C4-2B (cell line): ENCODE results near the gene GIMAP6.
"Not testable (repeated sequence)": the region's sequence is repeated elsewhere in the genome, so short reads cannot be mapped to it uniquely, and the experiment has no call there.

ENCODE experiments used
- H3K27ac ChIP-seq: fragments of 450-650 bp; 2 replicates; pipeline ENCODE4 v1.5.1; 2017
- ZFX ChIP-seq: fragments of 450-650 bp; IDR thresholded peaks from 2 replicates; pipeline ENCODE4 v1.6.1; 2017
- TF ChIP-seq, protein P1 (sequence below): fragments of 450-650 bp; conservative IDR thresholded peaks from 2 replicates; pipeline ENCODE4 v1.5.1; 2017; ENCODE audit warnings: mild to moderate bottlenecking

Gene GIMAP6

DNA sequence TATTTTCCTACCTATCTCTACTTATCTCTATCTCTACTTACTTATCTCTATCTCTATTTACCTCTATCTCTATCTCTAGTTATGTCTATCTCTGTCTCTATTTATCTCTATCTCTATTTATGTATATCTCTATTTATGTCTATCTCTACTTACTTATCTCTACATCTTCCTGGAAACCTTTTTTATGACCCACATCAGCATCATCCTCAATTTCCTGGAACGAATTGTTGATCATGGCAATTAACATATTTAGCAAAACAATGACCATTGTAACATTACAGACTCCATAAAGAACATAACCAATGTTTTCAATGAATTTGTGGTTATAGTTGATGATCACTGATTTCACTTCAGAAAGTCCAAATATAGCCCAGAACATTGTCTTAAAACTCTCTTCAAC lies 18.3 kb downstream of the GIMAP6 start:
- TF ChIP-seq ZFX = no peak
- TF ChIP-seq, protein P1, sequence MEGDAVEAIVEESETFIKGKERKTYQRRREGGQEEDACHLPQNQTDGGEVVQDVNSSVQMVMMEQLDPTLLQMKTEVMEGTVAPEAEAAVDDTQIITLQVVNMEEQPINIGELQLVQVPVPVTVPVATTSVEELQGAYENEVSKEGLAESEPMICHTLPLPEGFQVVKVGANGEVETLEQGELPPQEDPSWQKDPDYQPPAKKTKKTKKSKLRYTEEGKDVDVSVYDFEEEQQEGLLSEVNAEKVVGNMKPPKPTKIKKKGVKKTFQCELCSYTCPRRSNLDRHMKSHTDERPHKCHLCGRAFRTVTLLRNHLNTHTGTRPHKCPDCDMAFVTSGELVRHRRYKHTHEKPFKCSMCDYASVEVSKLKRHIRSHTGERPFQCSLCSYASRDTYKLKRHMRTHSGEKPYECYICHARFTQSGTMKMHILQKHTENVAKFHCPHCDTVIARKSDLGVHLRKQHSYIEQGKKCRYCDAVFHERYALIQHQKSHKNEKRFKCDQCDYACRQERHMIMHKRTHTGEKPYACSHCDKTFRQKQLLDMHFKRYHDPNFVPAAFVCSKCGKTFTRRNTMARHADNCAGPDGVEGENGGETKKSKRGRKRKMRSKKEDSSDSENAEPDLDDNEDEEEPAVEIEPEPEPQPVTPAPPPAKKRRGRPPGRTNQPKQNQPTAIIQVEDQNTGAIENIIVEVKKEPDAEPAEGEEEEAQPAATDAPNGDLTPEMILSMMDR = no peak
- H3K27ac ChIP-seq = no peak overlapping the region

DNA sequence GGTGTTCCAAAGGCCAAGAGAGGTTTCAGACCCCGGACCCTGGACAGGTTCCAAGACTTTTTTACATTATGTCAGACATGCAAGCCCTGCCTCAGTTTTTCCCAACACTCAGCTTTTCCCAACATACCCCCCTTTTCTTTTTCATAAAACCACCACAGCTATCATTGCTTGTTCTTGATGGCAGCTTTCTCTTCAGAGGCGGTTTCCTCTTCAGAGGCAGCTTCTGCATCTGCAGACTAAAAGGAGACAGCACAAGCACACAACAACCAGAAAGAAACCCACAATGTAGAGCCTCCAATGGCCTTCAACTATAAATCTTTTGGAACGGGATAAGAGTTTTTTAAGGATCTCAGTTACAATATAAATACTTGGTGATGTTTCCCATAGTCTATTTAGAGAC lies 19.3 kb downstream of the GIMAP6 start:
- no peak for TF ChIP-seq ZFX
- TF ChIP-seq, protein P1 = no peak
- no peak overlapping the region for H3K27ac ChIP-seq

DNA sequence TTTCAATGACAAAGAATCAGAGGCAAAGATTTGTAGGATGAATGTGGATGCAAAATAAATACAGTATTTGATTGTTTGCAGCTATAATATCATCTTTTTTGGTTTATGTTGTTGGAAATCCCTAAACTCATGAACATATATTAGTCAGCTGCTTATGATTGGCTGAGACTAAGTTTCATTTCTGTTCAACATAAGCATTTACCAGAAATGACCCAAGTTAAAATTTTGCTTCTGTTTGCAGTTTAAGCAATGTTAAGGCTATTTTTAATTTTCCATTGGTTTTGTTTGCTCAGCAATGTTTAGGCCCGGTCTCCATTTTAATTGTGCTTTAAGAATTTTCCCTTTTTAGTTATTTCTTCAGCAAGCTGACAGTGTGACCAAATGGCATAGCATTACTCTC lies 22.0 kb downstream of the GIMAP6 start:
- no peak for TF ChIP-seq ZFX
- TF ChIP-seq, protein P1 = no peak
- H3K27ac ChIP-seq = no peak overlapping the region

DNA sequence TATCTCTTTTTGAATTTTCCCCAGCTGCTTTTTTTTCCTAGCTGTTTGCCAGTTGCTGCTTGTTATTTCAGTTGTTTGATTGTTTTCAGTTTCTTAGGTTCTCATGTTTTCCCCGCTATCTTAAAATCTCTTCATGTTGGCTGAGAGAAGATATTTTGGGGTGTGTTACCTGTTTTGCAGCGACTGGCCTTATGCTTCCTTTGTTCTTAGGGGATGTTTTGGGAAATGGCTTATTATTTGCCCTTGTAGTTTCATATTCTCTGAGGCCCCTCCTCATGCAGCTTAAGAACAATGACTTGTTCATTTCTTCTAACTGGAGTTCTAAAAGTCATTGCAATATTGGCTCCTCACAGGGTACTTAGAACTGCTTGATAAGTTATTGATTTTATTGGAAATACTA lies 28.6 kb downstream of the GIMAP6 start:
- H3K27ac ChIP-seq = not testable (repeated sequence)

DNA sequence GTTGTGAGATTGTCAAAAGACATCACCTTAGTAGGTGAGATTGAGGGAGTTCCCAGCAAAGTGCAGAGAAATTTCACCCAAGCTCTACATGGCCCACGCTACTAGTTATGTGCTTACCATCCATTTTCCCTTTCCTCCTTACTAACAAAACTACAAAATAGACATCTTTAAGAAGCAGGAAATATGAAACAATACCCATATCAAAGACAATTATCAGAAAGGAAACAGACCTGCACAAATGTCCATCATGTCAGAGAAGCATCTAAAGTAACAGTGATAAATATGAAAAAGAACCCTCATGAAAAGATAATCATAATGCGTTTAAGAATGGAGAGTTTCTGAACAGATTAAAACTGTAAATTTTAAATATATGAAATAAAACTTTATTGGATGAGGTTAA lies 36.8 kb downstream of the GIMAP6 start:
- no peak for TF ChIP-seq ZFX
- TF ChIP-seq, protein P1 = no peak

DNA sequence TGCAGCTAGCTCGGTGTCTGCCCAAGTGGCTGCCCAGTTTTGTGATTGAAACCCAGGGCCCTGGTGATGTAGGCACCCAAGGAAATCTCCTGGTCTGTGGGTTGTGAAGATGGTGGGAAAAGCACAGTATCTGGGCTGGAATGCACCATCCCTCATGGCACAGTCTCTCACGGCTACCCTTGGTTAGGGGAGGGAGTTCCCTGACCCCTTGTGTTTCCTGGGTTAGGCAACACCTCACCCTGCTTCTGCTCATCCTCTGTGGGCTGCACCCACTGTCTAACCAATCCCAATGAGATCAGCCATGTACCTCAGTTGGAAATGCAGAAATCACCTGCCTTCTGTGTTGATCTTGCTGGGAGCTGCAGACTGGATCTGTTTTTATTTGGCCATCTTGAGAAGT lies 37.4 kb downstream of the GIMAP6 start:
- no peak overlapping the region for H3K27ac ChIP-seq
- TF ChIP-seq, protein P1 = no peak
- TF ChIP-seq ZFX = no peak

More for the DNA sequence above, 36.8 kb downstream of the GIMAP6 start:
- no peak overlapping the region for H3K27ac ChIP-seq

DNA sequence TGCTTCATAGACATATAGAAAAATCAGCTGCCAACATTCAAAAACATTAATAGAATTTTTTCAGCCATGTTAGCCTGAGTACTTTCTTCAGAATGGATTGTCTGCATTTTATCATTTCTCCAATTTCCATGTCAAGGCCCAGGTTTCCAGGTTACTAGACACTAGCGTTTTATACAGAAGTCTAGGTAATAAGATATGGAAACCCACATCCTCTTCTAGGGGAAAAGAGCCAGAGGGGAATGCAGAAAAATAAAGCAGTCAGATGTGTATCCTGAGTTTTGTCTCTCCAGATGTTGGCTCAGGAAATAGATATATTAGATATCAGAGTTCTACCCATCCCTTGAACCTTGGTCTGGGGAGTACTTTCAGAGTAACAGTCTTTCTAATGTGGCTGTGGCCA lies 44.6 kb downstream of the GIMAP6 start:
- no peak overlapping the region for H3K27ac ChIP-seq
- TF ChIP-seq, protein P1 = no peak
- TF ChIP-seq ZFX = no peak

DNA sequence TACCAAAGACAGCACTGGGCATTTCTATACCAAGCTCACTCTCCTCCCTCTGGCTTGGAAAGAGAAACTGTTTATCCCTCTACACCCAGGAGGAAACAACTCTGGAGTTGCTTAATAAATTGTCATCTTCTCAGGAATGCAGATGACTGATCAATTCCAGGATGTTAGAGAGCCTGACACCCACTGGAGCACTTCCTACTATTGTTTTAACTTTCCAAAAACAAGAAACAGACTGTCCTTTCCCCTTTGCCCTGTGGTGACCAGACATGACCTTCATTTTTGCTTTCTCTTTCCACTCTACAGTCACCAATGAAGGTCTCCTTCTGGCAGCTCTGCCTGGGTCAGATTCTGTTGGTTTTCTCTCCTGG lies 45.4 kb downstream of the GIMAP6 start:
- H3K27ac ChIP-seq = no peak overlapping the region; the same call in 1 of the 2 replicates
- TF ChIP-seq, protein P1 = no peak
- TF ChIP-seq ZFX = no peak
